Activated CD8-positive, alpha-beta T cell treated with anti-CD3 and anti-CD28 coated beads, Interleukin-2, amount 10 ng/mL, durations not matched to agents 7 days and 5 days (primary cell): ENCODE measurements around the gene HEMK1. TPM values are rescaled to one million over a fixed set of nuclear protein-coding genes. Genes with fewer than 3 reads are reported as not detected.

Source experiments
- ATAC-seq: fragments of 150-1000 bp; cut with Tn5 transposase; one replicate; pipeline ENCODE4 v1.10.0; 2021; ENCODE audit warnings: moderate library complexity
- CTCF ChIA-PET: fragments of 350-600 bp; sonication (Branson Sonifier 250); formaldehyde crosslinking; loops from one replicate; lab custom pipeline; 2021; ENCODE audit warnings: antibody characterized with exemption; lab: Charles Lee
- POLR2A ChIA-PET: fragments of 350-600 bp; sonication (Branson Sonifier 250); formaldehyde crosslinking; loops from one replicate; lab custom pipeline; 2021; ENCODE audit warnings: antibody characterized with exemption; lab: Charles Lee
- DNase-seq: peaks from one replicate; pipeline ENCODE4 v3.0.0-alpha.2; 2020
- H3K27ac Mint-ChIP-seq: one replicate; pipeline ENCODE4 v1.8.0; 2021; ENCODE audit warnings: mild to moderate bottlenecking, mixed read lengths
- H3K27me3 Mint-ChIP-seq: one replicate; pipeline ENCODE4 v1.8.0; 2021; ENCODE audit warnings: low read depth, mixed read lengths
- H3K36me3 Mint-ChIP-seq: one replicate; pipeline ENCODE4 v1.8.0; 2021; ENCODE audit warnings: low read depth, mixed read lengths
- H3K4me1 Mint-ChIP-seq: one replicate; pipeline ENCODE4 v1.8.0; 2021; ENCODE audit warnings: low read depth, mixed read lengths
- H3K4me3 Mint-ChIP-seq: one replicate; pipeline ENCODE4 v1.8.0; 2021; ENCODE audit warnings: mild to moderate bottlenecking, mixed read lengths
- H3K9me3 Mint-ChIP-seq: one replicate; pipeline ENCODE4 v1.8.0; 2022; ENCODE audit warnings: mixed read lengths; ENCODE audit not compliant: insufficient read depth
- total RNA-seq, 2 experiments: library from RNA; stranded (reverse); gene quantifications; one replicate each; pipeline ENCODE4 v1.2.3, GENCODE V29; 2021

HEMK1 gene
- total RNA-seq, 2 experiments from 2014 or later: 83.3 to 86.0 TPM

DNA sequence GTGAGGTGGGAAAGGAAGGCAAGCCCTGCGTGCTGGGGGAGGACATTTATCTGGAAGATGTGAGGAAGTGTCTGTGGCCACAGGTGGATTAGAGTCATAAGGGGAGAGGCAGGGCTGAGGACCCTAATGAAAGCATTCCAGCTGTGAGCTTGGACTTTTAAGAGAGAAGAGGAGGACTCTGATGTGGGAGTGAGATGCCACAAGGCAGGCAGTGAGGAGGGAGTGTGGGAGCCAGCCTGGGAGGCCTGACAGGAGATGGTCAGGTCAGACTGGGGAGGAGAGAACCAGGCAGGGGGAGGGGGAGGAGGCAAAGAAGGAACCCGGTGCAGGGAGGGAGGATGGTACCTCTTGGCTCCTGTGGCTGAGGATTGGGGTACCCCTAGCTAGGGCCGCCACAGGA, 68.6 kb downstream of the HEMK1 start:
- no peak overlapping the region for H3K4me3 Mint-ChIP-seq
- no peaks in the 10 kb centered on the region for H3K27me3 Mint-ChIP-seq
- H3K27ac Mint-ChIP-seq: peak overlapping the region; percentile 75
- peaks cover 54% of the 10 kb centered on the region for H3K4me1 Mint-ChIP-seq
- ATAC-seq (no peak), DNase-seq (no peak)
- peaks cover 65% of the 10 kb centered on the region for H3K36me3 Mint-ChIP-seq
- POLR2A ChIA-PET: interaction anchor here (0.6 to 1.0 kb wide), 2 partner anchors 14 to 69 kb away, joined by 3 read pairs; no protein-coding TSS in a partner anchor
- CTCF ChIA-PET: interaction anchor here (2.9 to 13.6 kb wide), 2 partner anchors 15 to 20 kb away, joined by 14 to 143 read pairs; partner anchors contain the start of gene MAPKAPK3
- H3K9me3 Mint-ChIP-seq: no peaks in the 10 kb centered on the region

GRCh38 chr3:50639055-50639494, 69.8 kb downstream of the HEMK1 start:
- DNase-seq: no peak
- peaks cover 43% of the 10 kb centered on the region for H3K4me1 Mint-ChIP-seq
- CTCF ChIA-PET: interaction anchor here (2.6 kb wide), 1 partner anchor 13 kb away, joined by 14 read pairs; no protein-coding TSS in a partner anchor
- POLR2A ChIA-PET: no interaction called here
- no peak overlapping the region for H3K4me3 Mint-ChIP-seq
- peaks cover 65% of the 10 kb centered on the region for H3K36me3 Mint-ChIP-seq
- no peak for ATAC-seq
- H3K27me3 Mint-ChIP-seq: no peaks in the 10 kb centered on the region
- H3K9me3 Mint-ChIP-seq: no peaks in the 10 kb centered on the region
- peak overlapping the region; percentile 81 for H3K27ac Mint-ChIP-seq

DNA sequence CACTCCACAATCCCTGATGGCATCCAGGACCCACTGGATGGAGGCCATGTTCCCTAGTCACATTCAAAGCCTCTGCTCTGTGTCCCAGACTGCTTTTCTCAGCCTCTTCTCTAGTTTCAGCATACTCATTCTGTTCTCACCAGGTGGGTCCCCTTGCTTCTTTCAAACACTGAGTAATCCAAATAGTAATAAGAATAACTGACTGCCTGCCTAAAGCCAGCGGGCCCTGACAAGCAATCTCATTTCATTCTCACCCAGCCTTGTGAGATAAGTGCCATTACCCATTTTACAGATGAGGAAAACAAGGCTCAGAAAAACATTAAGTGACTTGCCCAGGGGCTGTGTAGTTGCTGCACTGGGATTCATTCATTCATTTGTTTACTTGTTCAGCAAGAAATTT, 73.1 kb downstream of the HEMK1 start:
- Mint-ChIP-seq H3K27ac (no peak overlapping the region), H3K9me3 (no peaks in the 10 kb centered on the region), H3K4me3 (no peak overlapping the region), H3K27me3 (no peaks in the 10 kb centered on the region), H3K4me1 (peaks cover 23% of the 10 kb centered on the region), H3K36me3 (peaks cover 74% of the 10 kb centered on the region)
- ChIA-PET CTCF (no interaction called here), POLR2A (no interaction called here)
- DNase-seq (no peak), ATAC-seq (no peak)

GRCh38 chr3:50644561-50644960, 75.2 kb downstream of the HEMK1 start:
- ChIA-PET CTCF (interaction anchor here (1.1 to 1.5 kb wide), 3 partner anchors 12 to 727 kb away, joined by 3 to 5 read pairs (median 4); no protein-coding TSS in a partner anchor), POLR2A (no interaction called here)
- Mint-ChIP-seq H3K27ac (peak overlapping the region; percentile 32), H3K36me3 (peaks cover 72% of the 10 kb centered on the region), H3K27me3 (no peaks in the 10 kb centered on the region), H3K4me1 (peaks cover 11% of the 10 kb centered on the region), H3K4me3 (no peak overlapping the region), H3K9me3 (no peaks in the 10 kb centered on the region)
- ATAC-seq (no peak), DNase-seq (no peak)

GRCh38 chr3:50645378-50645777, 76.1 kb downstream of the HEMK1 start:
- Mint-ChIP-seq H3K9me3 (no peaks in the 10 kb centered on the region), H3K4me3 (no peak overlapping the region), H3K36me3 (peaks cover 72% of the 10 kb centered on the region), H3K27ac (no peak overlapping the region), H3K4me1 (peaks cover 11% of the 10 kb centered on the region), H3K27me3 (no peaks in the 10 kb centered on the region)
- DNase-seq (no peak), ATAC-seq (no peak)
- ChIA-PET POLR2A (no interaction called here), CTCF (interaction anchor here (1.1 to 1.5 kb wide), 4 partner anchors 13 to 727 kb away, joined by 3 to 5 read pairs (median 4); no protein-coding TSS in a partner anchor)

Other genes starting within 250 kb of the HEMK1 start
- gene HYAL2, start 246.8 kb upstream of the HEMK1 start, total RNA-seq: 1 to 10 TPM; 6.5 to 6.8 TPM
- 10 to 100 TPM; 18.5 to 20.8 TPM for gene TUSC2, start 241.3 kb upstream of the HEMK1 start, total RNA-seq
- 100 to 1,000 TPM; 172 to 174 TPM for gene RASSF1, start 228.7 kb upstream of the HEMK1 start, total RNA-seq
- 1 to 10 TPM; 5.0 to 5.1 TPM for gene ZMYND10, start 223.8 kb upstream of the HEMK1 start, total RNA-seq
- gene NPRL2, start 218.7 kb upstream of the HEMK1 start, total RNA-seq: 10 to 100 TPM; 59.8 to 60.3 TPM
- gene CYB561D2, start 218.7 kb upstream of the HEMK1 start, total RNA-seq: 10 to 100 TPM; 42.5 to 43.6 TPM
- 10 to 100 TPM; 18.0 to 18.9 TPM for gene TMEM115, start 210.0 kb upstream of the HEMK1 start, total RNA-seq
- under 1 TPM; 0.78 to 0.95 TPM for gene CACNA2D2, start 65.9 kb upstream of the HEMK1 start, total RNA-seq
- 10 to 100 TPM; 58.5 to 61.6 TPM for gene C3orf18, start 1.8 kb upstream of the HEMK1 start, total RNA-seq
- 100 to 1,000 TPM; 380 to 394 TPM for gene CISH, start 42.3 kb downstream of the HEMK1 start, total RNA-seq
- gene MAPKAPK3, start 47.6 kb downstream of the HEMK1 start, total RNA-seq: 100 to 1,000 TPM; 224 to 225 TPM
- 1 to 10 TPM; 3.2 to 3.4 TPM for gene DOCK3, start 105.4 kb downstream of the HEMK1 start, total RNA-seq